Measurements from ENCODE around the gene EML5.
A peak's percentile ranks its signal among the peaks of the same experiment; 100 is the strongest.

Gene EML5

GRCh38 chr14:88698651-88699050 is 94.1 kb downstream of the EML5 start:
- no peak for DNase-seq

DNA sequence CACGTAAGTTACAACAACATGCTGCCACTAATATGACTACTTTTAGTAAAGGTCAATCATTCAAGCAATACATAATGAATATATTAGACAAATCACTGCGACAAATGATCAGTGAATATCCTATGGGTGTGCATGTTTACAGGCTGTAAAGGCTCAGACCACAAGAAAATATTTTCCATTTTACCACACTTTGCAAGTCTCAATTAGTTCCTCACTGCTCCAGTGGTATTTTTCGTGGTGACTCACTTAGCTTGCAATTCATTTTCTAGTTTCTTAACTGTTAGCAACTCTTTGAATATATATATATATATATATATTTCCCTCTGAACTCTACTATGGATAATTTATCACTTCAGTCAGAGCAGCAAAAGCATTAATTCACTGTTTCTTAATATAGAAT is 96.9 kb downstream of the EML5 start:
- DNase-seq = no peak

DNA sequence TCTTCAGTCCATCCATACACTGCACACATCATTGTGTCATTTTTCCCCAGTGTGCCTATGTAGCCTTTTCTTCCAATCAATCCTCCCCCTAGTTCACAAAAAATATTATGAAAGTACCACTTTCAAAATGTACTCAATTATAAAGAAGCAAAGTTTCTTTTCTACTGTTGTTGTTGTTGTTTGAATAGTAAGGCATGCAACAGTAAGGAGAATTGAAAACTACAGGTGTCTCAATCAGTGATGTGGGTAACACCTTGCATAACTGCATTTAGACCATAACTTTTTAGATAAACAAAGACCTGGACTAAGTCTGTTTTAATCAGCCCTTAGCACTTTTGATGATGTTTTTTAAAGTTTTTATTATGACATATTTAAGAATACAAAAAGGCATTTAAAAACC is 104.4 kb downstream of the EML5 start:
- no peak for DNase-seq

- no peak for DNase-seq
Measured at GRCh38 chr14:88683119-88683518, 109.6 kb downstream of the EML5 start.

- no peak for DNase-seq
Measured at GRCh38 chr14:88682495-88683114, 110.1 kb downstream of the EML5 start.

GRCh38 chr14:88681755-88682494 is 110.8 kb downstream of the EML5 start:
- DNase-seq = no peak

GRCh38 chr14:88669346-88669745 is 123.4 kb downstream of the EML5 start:
- DNase-seq = no peak

GRCh38 chr14:88668448-88669116 is 124.2 kb downstream of the EML5 start:
- no peak for DNase-seq

DNA sequence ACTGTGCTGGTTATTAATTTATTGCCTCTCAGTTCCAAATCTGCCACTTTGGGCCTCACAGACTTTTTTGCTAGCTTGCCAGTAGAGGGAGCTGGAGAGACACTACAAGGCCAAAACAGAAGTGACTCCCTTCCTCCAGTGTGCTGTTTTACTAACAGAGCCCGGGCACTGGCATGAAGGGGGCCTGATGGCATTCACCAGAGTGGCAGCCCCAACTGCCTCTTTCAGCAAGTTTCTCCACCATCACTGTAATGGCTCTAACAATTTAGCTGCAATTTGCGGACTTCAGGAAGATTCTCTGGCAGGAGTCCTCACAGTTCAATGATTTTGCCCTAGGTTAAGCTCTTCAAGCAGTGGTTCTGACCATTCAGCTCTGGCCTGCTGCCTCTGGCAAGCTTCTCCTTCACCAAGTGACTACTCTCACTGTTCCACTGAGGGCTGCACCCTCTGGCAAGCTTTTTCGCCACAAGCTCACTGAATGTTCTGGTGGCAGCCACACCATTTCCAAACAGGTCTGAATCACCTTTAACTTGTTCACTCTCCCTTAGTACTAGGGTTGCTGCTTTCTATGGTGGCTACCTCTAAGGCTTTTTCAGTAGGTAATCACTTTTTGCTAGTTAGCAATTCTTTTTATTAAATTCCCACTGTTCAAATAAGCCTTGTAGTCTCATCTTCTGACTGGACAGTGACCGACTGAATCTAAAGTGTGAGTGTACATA is 125.0 kb downstream of the EML5 start:
- DNase-seq = peak; percentile 63 to 64

DNA sequence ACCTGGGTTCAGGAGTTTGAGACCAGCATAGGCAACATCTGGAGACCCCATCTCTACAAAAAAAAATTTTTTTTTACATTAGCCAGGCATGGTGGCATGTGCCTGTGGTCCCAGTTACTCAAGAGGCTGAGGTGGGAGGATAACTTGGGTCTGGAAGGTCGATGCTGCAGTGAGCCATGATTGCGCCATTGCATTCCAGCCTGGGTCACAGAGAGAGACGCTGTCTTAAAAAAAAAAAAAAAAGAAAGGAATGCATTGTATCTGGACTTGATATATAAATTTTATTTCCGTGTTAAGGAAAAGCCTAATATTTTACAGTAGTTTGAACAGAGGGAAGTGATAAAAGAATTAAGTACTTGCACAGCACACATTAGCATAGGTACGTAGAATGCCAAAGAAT is 132.7 kb downstream of the EML5 start:
- DNase-seq = no peak

DNA sequence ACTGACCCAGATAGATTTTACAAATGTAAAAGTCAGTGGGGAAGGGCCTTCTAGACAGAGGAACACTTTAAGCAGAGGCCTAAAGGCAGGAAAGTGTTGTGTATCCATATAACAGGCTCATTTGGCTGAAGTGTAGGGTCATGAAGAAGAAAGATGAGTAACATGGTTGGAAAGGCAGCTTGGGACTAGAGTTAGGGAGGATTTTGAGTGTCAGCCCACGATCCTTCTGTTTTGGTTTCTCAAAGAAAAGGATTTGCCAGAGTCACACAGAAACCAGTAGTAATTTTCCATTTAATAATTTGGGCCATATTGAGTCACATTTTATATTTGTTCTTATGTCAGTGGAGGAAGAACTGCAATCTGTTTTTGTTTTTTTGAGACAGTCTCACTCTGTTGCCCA is 153.5 kb downstream of the EML5 start:
- DNase-seq = no peak

DNA sequence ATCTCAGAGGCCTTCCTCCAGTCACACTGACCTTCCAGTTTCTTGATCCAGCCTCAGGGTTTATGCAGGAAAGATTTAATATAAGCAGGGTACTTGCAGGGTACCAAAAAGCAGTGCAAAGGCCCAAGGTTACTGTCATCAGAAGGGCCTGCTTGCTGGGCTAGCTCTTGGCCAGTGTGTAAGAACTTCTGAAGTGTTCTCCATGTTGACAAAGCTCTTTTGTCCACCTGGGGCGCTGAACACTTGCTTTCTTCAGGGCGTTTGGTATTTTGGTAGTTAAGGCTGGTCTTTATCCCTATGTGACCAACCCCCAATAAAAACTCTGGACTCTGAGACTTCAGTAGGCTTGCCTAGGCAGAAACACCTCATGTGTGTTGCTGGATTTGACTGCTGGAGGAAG is 160.2 kb downstream of the EML5 start:
- no peak for DNase-seq

DNA sequence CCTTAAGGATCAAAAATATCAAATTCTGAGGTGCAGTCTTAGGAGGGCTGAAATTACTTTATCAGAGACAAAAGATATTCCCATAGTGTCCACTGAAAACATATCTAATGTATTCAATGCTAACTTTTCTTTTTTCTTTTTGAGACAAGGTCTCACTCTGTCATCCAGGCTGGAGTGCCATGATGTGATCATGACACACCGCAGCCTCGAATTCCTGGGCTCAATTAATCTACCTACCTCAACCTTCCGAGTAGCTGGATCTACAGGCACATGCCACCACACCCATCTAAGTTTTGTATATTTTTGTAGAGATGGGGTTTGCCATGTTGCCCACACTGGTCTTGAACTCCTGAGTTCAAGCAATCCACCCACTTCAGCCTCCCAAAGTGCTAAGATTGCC is 161.7 kb downstream of the EML5 start:
- DNase-seq = no peak

DNA sequence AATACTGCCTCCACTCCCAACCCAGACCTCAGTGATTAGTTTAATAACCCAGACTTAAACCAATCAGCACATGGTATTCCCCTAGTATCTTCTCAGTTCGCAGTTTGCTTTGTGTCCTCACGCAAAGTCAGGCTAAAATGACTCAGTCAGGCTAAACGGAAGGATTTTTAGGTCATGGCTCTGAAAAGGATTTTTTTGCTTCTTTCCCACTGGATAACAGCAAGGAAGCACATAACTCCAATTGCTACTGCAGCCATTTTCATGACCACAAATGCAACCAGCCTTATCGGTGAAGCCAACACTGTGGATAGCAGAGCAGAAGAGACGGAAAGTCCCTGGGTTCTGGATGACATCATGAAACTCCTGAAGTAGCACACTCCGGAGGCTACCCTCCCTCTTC is 162.2 kb downstream of the EML5 start:
- DNase-seq = no peak

DNA sequence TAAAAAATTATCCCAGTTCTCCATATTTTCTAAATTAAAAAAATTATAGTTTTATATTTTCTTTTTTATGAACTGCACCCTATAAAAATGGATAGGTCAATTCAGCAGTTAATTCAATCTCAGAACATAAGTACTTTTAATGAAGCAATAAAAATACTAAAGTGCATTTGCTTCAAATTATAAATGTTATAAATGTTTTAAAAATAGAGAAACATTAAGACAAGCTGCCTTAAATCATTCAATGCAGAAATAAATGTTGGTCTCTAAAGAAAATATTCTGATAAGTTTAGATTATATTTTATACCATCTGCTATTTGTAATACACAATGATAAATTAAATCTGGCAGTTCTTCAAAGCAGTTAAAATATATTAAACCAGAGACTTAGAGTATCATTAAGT is 164.3 kb downstream of the EML5 start:
- DNase-seq = no peak

DNA sequence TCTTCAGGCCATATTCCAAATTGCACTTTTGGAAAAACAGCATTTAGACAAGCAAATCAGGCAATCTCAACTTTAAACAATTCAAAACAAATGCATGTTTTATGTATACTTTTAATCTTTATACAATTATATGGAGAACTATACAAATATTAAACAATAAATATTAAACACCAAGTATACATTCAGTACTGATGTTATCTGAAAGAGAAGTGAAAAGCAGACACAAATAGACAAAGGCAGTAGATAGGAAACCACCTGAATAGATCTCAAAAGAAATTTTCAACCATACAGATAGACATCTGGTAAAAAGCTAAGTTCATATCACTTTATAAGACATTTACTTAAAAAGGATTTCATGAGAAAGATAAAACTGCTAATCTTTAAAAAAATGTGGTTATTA is 164.7 kb downstream of the EML5 start:
- DNase-seq = no peak

DNA sequence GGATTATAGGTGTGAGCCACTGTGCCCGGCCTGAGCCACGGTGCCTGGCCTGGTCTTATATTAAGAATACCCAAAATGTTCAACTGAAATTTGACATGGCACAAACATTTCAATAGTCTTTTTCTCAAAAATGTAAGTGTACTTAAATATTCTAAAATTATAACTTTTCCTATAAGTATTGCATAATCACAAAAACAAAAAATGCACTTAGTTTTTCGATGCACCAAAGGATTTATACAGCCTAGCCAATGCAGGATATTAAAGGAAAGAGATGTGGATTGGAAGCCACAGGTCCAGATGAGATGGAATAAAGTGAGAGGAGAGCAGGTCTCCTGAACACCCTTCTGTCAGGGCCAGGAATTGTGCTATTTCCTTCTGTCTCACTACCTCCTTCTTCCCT is 167.1 kb downstream of the EML5 start:
- DNase-seq = no peak

GRCh38 chr14:88621100-88621499 is 171.7 kb downstream of the EML5 start:
- DNase-seq = no peak

DNA sequence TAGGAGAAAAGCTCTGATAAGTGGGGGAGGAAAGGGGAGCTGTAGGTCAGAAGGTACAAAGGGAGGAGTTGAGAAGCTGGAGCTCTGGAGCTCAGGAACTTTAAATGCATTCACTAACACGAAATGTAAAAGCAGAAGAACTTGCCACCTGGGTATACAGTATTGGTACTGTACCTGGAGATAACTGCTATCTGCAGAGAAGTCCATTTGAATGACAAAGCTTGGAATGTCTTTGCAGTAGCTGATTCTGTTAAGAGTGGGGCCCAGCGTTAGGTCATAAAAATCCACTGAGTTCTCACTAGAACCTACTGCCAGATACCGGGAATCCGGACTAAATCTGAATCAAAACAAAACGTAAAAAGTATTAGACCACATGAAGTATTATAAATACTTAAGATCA is 174.3 kb downstream of the EML5 start:
- DNase-seq = no peak

- no peak for DNase-seq
Measured at GRCh38 chr14:88617479-88617878, 175.3 kb downstream of the EML5 start.

GRCh38 chr14:88616697-88617096 is 176.1 kb downstream of the EML5 start:
- DNase-seq = no peak

DNA sequence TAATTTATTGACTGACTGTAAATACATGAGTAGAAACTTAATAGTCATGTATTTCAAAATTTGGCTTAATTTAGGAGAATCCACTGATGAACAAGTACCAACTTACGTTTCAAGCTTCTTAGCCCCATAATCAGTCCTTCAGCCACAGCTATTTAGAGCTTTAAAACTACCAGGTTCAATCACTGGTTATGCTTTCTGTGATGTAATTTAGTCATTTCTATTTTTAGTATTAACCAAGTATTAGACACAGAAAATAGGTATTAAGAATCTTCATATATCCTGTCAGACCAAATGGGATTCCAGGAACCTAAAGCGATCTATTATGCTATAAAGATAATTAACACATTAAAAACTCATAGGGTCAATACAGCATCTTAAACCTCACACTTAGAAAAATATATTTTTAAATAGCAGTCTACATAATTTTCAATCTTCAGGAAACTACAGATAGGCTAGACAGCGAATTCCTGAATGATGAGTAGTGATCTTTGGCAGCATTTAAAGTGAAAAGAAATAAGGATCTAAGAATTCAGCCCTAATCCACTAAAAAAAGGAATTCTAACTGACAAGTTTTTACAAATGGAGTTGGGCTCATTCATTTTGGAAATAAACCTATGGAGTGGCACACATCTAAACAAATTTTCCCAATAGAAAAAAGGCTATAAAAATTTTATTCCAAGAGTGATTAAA is 178.4 kb downstream of the EML5 start:
- no peak for DNase-seq

GRCh38 chr14:88613552-88614010 is 179.2 kb downstream of the EML5 start:
- no peak for DNase-seq
